Vagina (tissue), 2 donors: ENCODE results near the gene SEBOX. TPM values are rescaled to one million over a fixed set of nuclear protein-coding genes. Genes with fewer than 3 reads are reported as not detected.

Source experiments
- DNase-seq, 2 donors: peaks; one replicate each; pipeline ENCODE4 v3.0.0-alpha.2; 2017; ENCODE audit errors: extremely low spot score in 2 of 2
- H3K27ac ChIP-seq: fragments of 200-600 bp; sonication (generic); one replicate; pipeline ENCODE4 v1.5.1; 2019
- H3K27me3 ChIP-seq: fragments of 200-600 bp; sonication (generic); one replicate; pipeline ENCODE4 v1.5.1; 2019
- H3K36me3 ChIP-seq, 2 donors: fragments of 200-600 bp; sonication (generic); one replicate each; pipeline ENCODE4 v1.5.1; 2017 to 2019
- H3K4me1 ChIP-seq: fragments of 200-600 bp; sonication (generic); one replicate; pipeline ENCODE4 v1.5.1; 2019
- H3K4me3 ChIP-seq, 2 donors: fragments of 200-600 bp; sonication (generic); 1 replicate in 1 of 2; 2 replicates in 1 of 2; pipeline ENCODE4 v1.5.1; 2016 to 2019
- H3K9me3 ChIP-seq: fragments of 200-600 bp; sonication (generic); one replicate; pipeline ENCODE4 v1.5.1; 2019
- POLR2A ChIP-seq, 2 donors: fragments of 450-650 bp; IDR thresholded peaks; one replicate each; pipeline ENCODE4 v1.6.1; 2017; ENCODE audit warnings: antibody characterized with exemption in 2 of 2, mild to moderate bottlenecking in 2 of 2, moderate library complexity in 2 of 2
- POLR2AphosphoS5 ChIP-seq, 2 donors: sonication (generic); formaldehyde crosslinking; IDR thresholded peaks; one replicate each; pipeline ENCODE4 v1.9.0; 2017; ENCODE audit warnings: antibody characterized with exemption in 2 of 2, mild to moderate bottlenecking in 2 of 2, low read depth in 1 of 2; ENCODE audit not compliant: insufficient read depth in 1 of 2
- intact Hi-C: fragments of 100-400 bp; cut with DNase I; formaldehyde crosslinking; loops from one replicate; pipeline ENCODE4 v1.15.1; 2023
- total RNA-seq: library from RNA; depleted of rRNA; stranded (reverse); fragments of >200 nt; gene quantifications from one replicate; pipeline ENCODE4 v1.2.3, GENCODE V29; 2016
- TF ChIP-seq, protein P1 (sequence below), 3 experiments: fragments of 450-650 bp in 2 of 3; fragments of 200-600 bp in 1 of 3; sonication (generic) in 1 of 3; IDR thresholded peaks; one replicate each; pipeline ENCODE4 v1.5.1; 2017 to 2019; ENCODE audit warnings: antibody characterized with exemption in 3 of 3, mild to moderate bottlenecking in 2 of 3, moderate library complexity in 2 of 3

SEBOX gene
- total RNA-seq, 1 donor from 2014 or later, result not detected

DNA sequence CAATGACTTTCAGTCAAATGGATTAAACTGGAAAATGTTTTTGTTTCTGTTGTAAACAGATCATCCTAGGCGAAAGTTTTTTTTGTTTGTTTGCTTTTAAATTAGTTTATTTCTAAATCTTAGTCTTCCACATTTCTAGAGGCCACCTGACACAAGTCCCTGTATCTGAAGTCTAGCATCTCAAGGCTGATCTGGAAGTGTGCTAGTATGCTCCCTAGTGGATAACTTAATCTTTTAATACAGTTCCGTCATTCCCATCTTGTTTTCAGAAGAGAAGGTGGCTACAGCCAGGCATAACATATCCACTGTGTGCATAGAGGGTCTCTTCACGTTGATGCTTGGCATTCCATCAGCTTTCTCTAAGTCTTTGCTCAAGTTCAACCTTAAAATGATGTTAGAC, 37.3 kb downstream of the SEBOX start:
- no peak for TF ChIP-seq POLR2A (IDR thresholded peaks at IDR 0.05)
- no peak for TF ChIP-seq POLR2AphosphoS5 (IDR thresholded peaks at IDR 0.05; ENCODE audit: insufficient read depth in 1 of 2, low read depth in 1 of 2)
- TF ChIP-seq, protein P1, sequence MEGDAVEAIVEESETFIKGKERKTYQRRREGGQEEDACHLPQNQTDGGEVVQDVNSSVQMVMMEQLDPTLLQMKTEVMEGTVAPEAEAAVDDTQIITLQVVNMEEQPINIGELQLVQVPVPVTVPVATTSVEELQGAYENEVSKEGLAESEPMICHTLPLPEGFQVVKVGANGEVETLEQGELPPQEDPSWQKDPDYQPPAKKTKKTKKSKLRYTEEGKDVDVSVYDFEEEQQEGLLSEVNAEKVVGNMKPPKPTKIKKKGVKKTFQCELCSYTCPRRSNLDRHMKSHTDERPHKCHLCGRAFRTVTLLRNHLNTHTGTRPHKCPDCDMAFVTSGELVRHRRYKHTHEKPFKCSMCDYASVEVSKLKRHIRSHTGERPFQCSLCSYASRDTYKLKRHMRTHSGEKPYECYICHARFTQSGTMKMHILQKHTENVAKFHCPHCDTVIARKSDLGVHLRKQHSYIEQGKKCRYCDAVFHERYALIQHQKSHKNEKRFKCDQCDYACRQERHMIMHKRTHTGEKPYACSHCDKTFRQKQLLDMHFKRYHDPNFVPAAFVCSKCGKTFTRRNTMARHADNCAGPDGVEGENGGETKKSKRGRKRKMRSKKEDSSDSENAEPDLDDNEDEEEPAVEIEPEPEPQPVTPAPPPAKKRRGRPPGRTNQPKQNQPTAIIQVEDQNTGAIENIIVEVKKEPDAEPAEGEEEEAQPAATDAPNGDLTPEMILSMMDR (IDR thresholded peaks at IDR 0.05), result no peak
- Histone ChIP-seq H3K4me3 (no peak overlapping the region), H3K4me1 (no peaks in the 10 kb centered on the region), H3K36me3 (peaks cover 0 to 36% of the 10 kb centered on the region in 2 donors), H3K9me3 (no peaks in the 10 kb centered on the region), H3K27ac (no peak overlapping the region), H3K27me3 (no peaks in the 10 kb centered on the region)
- intact Hi-C loops, result no loop called here
- DNase-seq, result peak in 1 of 2 donors; percentile 8

DNA sequence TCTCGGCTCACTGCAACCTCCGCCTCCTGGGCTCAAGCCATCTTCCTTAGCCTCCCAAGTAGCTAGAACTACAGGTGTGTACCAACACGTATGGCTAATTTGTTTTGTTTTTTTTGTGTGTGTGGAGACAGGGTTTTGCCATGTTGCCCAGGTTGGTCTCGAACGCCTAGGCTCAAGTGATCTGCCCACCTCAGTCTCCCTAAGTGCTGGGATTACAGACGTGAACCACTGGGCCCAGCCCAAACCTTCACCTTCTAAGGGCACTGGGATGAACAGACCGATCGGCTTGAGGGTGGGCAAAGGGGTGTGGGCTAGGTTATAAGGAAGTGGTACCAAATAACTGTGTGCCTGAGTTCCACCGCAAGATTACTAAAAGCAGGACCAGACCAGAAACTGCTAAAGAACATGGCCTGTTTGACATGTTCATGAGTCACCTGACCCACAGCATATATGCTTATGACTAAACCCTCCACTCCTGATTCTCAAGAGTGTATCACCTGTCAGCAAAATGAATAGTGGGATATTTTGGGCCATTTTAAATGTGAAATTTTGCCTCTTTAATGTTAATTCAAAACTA, 37.9 kb downstream of the SEBOX start:
- intact Hi-C loops, result no loop called here
- TF ChIP-seq POLR2AphosphoS5 (IDR thresholded peaks at IDR 0.05; ENCODE audit: insufficient read depth in 1 of 2, low read depth in 1 of 2) (peak in 1 of 2 donors; percentile 17), POLR2A (IDR thresholded peaks at IDR 0.05) (no peak)
- no peaks in the 10 kb centered on the region for H3K9me3 ChIP-seq
- peaks cover 0 to 36% of the 10 kb centered on the region in 2 donors for H3K36me3 ChIP-seq
- no peaks in the 10 kb centered on the region for H3K27me3 ChIP-seq
- no peak overlapping the region for H3K4me3 ChIP-seq
- no peak overlapping the region for H3K27ac ChIP-seq
- DNase-seq, result peak; percentile 40 to 46
- no peaks in the 10 kb centered on the region for H3K4me1 ChIP-seq

DNA sequence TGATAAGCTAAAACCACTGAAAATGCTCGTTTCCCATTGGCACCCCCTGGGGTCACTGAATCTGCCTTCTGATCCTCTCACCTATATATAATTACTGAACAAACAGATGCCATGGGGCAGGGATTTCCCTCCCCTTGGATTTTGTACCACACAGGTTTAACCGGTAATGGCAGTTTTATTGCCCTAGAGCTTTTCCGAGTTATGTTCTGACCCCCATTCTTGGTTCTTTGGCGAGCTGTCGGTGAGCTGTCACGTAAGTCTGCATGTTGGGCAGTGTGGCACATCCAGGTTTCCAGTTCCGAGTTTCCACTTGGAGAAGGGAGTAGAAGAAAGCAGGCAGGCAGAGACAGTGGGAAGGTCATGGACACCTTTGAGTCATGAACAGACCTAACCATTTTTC, 38.9 kb downstream of the SEBOX start:
- peak; percentile 28 to 49 for DNase-seq
- Histone ChIP-seq H3K27me3 (no peaks in the 10 kb centered on the region), H3K4me3 (no peak overlapping the region), H3K9me3 (no peaks in the 10 kb centered on the region), H3K27ac (no peak overlapping the region), H3K36me3 (peaks cover 0 to 27% of the 10 kb centered on the region in 2 donors), H3K4me1 (no peaks in the 10 kb centered on the region)
- TF ChIP-seq POLR2AphosphoS5 (IDR thresholded peaks at IDR 0.05; ENCODE audit: insufficient read depth in 1 of 2, low read depth in 1 of 2) (no peak), POLR2A (IDR thresholded peaks at IDR 0.05) (no peak)
- TF ChIP-seq, protein P1 (IDR thresholded peaks at IDR 0.05), result no peak
- intact Hi-C loops, result no loop called here

DNA sequence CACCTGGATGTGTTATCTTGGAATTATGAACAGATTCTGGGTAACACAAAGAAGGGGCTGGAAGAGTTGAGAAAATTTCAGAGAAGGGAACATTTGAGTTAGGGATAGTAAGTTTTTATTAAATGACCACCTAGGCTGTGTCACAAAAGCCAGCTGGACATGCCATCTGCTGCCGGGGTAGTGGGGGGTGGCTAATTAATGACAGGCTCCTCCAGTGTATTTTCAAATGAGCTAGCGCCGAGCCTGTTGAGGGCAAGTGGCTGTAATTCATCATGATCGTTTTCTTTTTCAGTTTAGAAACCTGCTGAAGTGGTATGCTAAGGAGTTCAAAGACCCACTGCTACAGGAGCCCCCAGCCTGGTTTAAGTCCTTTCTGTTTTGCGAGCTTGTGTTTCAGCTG, 39.8 kb downstream of the SEBOX start:
- peaks cover 0 to 20% of the 10 kb centered on the region in 2 donors for H3K36me3 ChIP-seq
- no peaks in the 10 kb centered on the region for H3K9me3 ChIP-seq
- no peaks in the 10 kb centered on the region for H3K27me3 ChIP-seq
- peaks cover 1% of the 10 kb centered on the region for H3K4me1 ChIP-seq
- intact Hi-C loops, result no loop called here
- TF ChIP-seq POLR2AphosphoS5 (IDR thresholded peaks at IDR 0.05; ENCODE audit: insufficient read depth in 1 of 2, low read depth in 1 of 2) (no peak), POLR2A (IDR thresholded peaks at IDR 0.05) (no peak)
- TF ChIP-seq, protein P1 (IDR thresholded peaks at IDR 0.05), result no peak
- H3K4me3 ChIP-seq, result no peak overlapping the region
- H3K27ac ChIP-seq, result no peak overlapping the region
- peak in 1 of 2 donors; percentile 42 for DNase-seq

DNA sequence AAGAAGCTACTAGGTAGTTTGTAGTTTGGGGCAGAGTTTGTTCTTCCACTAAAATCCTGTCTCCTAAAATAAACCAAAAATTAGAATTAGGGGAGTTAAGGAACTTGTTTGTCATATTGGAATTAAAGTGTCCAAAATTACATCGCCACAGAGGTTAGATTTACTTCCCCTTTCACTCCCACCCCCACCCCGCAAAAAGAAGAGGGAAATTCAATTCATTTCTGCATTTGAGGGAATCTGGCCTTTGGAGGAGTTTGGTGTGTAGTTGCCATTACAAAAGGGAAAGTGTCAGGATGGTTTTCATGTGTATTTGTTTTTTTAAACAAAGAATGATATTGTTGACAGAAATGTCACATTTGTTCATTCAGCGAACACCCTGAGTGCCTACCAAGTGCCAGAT, 40.2 kb downstream of the SEBOX start:
- Histone ChIP-seq H3K4me3 (no peak overlapping the region), H3K27ac (no peak overlapping the region), H3K4me1 (peaks cover 6% of the 10 kb centered on the region), H3K36me3 (peaks cover 0 to 20% of the 10 kb centered on the region in 2 donors), H3K9me3 (no peaks in the 10 kb centered on the region), H3K27me3 (no peaks in the 10 kb centered on the region)
- TF ChIP-seq POLR2A (IDR thresholded peaks at IDR 0.05), result no peak
- TF ChIP-seq POLR2AphosphoS5 (IDR thresholded peaks at IDR 0.05; ENCODE audit: insufficient read depth in 1 of 2, low read depth in 1 of 2), result no peak
- TF ChIP-seq, protein P1 (IDR thresholded peaks at IDR 0.05), result no peak
- no peak for DNase-seq
- intact Hi-C loops, result no loop called here
